ENCODE measurements around the gene IQCM. TPM values are rescaled to one million over a fixed set of nuclear protein-coding genes. Genes with fewer than 3 reads are reported as not detected.

Gene IQCM
- total and polyA plus RNA-seq, 3 donors from 2014 or later, result 6.5 to 10.7 (median 7.4) TPM

- DNase-seq, result no peak
- H3K27me3 ChIP-seq, result no peaks in the 10 kb centered on the region
- H3K36me3 ChIP-seq (ENCODE audit: low read depth, missing control alignments), result no peaks in the 10 kb centered on the region
- no peaks in the 10 kb centered on the region for H3K4me1 ChIP-seq
- H3K4me3 ChIP-seq, result no peak overlapping the region
- H3K27ac ChIP-seq, result no peak overlapping the region
- intact Hi-C loops (cut with DNase I; ENCODE audit: low total_unique reads), result no loop called here
- no peak for TF ChIP-seq POLR2A (IDR thresholded peaks at IDR 0.05)
- H3K9me3 ChIP-seq, result no peaks in the 10 kb centered on the region
Measured at GRCh38 chr4:149709640-149710039, 106.0 kb downstream of the IQCM start.

DNA sequence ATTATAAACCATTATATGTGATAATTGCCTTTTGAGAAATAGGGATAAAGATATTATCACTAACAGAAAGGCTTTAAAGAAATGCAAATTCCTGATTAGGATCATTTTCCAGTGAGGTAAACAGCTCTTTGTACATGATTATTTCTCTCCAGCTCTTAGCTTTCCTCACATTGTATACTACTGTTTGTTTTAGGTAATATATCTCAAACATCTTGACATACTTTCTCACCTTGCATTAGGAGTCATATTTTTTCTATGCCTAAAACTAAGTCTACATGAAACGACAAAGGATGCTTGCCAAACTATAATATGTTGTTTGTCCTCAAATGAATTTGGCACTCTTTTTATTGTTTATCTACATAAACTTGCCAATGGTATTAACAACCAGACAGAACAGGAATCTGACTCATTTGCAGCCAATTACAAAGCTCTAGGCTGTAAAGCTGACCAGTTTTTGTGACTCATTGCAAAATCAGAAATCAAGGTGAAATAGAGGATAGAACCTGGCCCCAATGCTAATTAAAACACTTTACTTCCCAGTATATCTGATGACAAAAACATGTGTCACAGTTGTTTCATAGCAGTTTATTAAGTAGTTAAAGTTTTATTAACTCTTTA is 107.0 kb downstream of the IQCM start:
- Histone ChIP-seq H3K36me3 (ENCODE audit: low read depth, missing control alignments) (no peaks in the 10 kb centered on the region), H3K9me3 (no peaks in the 10 kb centered on the region), H3K4me3 (no peak overlapping the region), H3K4me1 (no peaks in the 10 kb centered on the region), H3K27me3 (no peaks in the 10 kb centered on the region), H3K27ac (no peak overlapping the region)
- TF ChIP-seq, protein P1, sequence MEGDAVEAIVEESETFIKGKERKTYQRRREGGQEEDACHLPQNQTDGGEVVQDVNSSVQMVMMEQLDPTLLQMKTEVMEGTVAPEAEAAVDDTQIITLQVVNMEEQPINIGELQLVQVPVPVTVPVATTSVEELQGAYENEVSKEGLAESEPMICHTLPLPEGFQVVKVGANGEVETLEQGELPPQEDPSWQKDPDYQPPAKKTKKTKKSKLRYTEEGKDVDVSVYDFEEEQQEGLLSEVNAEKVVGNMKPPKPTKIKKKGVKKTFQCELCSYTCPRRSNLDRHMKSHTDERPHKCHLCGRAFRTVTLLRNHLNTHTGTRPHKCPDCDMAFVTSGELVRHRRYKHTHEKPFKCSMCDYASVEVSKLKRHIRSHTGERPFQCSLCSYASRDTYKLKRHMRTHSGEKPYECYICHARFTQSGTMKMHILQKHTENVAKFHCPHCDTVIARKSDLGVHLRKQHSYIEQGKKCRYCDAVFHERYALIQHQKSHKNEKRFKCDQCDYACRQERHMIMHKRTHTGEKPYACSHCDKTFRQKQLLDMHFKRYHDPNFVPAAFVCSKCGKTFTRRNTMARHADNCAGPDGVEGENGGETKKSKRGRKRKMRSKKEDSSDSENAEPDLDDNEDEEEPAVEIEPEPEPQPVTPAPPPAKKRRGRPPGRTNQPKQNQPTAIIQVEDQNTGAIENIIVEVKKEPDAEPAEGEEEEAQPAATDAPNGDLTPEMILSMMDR (IDR thresholded peaks at IDR 0.05), result no peak
- no peak for TF ChIP-seq POLR2A (IDR thresholded peaks at IDR 0.05)
- intact Hi-C loops (cut with DNase I; ENCODE audit: low total_unique reads), result no loop called here
- no peak for DNase-seq
- WGBS, 2 donors, result 60 to 67% methylated on average over 1 of the region's 1 CpG

DNA sequence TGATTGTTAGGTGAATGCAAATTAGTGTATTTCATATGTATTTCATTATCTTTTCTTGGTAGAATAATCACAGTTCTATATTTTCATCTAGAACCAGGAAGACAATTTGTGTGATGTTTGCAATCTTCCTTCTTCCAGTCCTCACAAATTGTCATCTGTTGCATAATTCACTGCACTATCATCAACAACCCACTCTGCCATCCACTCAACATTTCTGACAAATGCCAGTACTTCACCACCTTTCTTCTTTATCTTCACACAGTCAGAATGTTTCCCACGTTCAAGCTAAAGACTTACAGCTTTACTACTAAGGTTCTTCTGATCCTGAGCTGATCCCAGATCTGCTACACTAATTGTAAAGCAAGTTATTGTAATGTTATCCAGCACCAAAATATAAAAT is 107.8 kb downstream of the IQCM start:
- H3K36me3 ChIP-seq (ENCODE audit: low read depth, missing control alignments), result no peaks in the 10 kb centered on the region
- H3K27ac ChIP-seq, result no peak overlapping the region
- intact Hi-C loops (cut with DNase I; ENCODE audit: low total_unique reads), result no loop called here
- TF ChIP-seq POLR2A (IDR thresholded peaks at IDR 0.05), result no peak
- TF ChIP-seq, protein P1 (IDR thresholded peaks at IDR 0.05), result no peak
- DNase-seq, result no peak
- H3K27me3 ChIP-seq, result no peaks in the 10 kb centered on the region
- no peaks in the 10 kb centered on the region for H3K4me1 ChIP-seq
- no peaks in the 10 kb centered on the region for H3K9me3 ChIP-seq
- no peak overlapping the region for H3K4me3 ChIP-seq
- 53 to 56% methylated on average over 1 of the region's 1 CpG for WGBS, 2 donors

DNA sequence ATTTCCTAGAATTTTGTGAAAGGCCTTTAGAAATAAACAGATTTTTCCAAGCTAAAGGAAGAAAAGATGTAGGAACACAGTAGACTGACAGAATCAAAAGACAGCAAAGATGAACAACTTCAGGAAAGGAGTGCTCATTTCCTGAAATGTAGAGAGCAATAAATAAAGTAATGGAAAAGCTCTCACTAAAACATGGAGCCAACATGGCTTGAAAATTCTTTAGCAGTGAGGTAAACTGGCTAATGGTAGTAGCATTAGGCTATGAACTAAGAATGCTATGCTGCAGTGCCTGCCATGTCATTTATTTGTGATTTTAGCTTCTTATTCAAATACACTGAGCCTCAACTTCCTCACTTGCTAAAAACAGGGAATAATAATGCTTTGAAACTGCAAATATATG is 108.7 kb downstream of the IQCM start:
- H3K27me3 ChIP-seq, result no peaks in the 10 kb centered on the region
- DNase-seq, result no peak
- no peak overlapping the region for H3K27ac ChIP-seq
- no peaks in the 10 kb centered on the region for H3K4me1 ChIP-seq
- H3K9me3 ChIP-seq, result no peaks in the 10 kb centered on the region
- H3K36me3 ChIP-seq (ENCODE audit: low read depth, missing control alignments), result no peaks in the 10 kb centered on the region
- H3K4me3 ChIP-seq, result no peak overlapping the region
- TF ChIP-seq POLR2A (IDR thresholded peaks at IDR 0.05), result no peak
- TF ChIP-seq, protein P1 (IDR thresholded peaks at IDR 0.05), result no peak
- intact Hi-C loops (cut with DNase I; ENCODE audit: low total_unique reads), result no loop called here

- Histone ChIP-seq H3K4me3 (no peak overlapping the region), H3K27ac (no peak overlapping the region), H3K27me3 (no peaks in the 10 kb centered on the region), H3K36me3 (ENCODE audit: low read depth, missing control alignments) (no peaks in the 10 kb centered on the region), H3K9me3 (no peaks in the 10 kb centered on the region), H3K4me1 (no peaks in the 10 kb centered on the region)
- intact Hi-C loops (cut with DNase I; ENCODE audit: low total_unique reads), result no loop called here
- TF ChIP-seq, protein P1 (IDR thresholded peaks at IDR 0.05), result no peak
- TF ChIP-seq POLR2A (IDR thresholded peaks at IDR 0.05), result no peak
- no peak for DNase-seq
- WGBS, 2 donors, result 57 to 70% methylated on average over 2 of the region's 2 CpGs
Measured at GRCh38 chr4:149702414-149703293, 113.0 kb downstream of the IQCM start.
